ENCODE data around the gene IL1RAP.
"Not testable (repeated sequence)": the region's sequence is repeated elsewhere in the genome, so short reads cannot be mapped to it uniquely, and the experiment has no call there.

IL1RAP gene

GRCh38 chr3:190512666-190513065 is 1.2 kb upstream of the IL1RAP start:
- DNase-seq, result no peak

GRCh38 chr3:190514413-190515153 is 698 bp downstream of the IL1RAP start:
- peak; percentile 34 to 51 for DNase-seq

- no peak for DNase-seq
Measured at GRCh38 chr3:190516416-190516815, 2.5 kb downstream of the IL1RAP start.

GRCh38 chr3:190517687-190518086 is 3.8 kb downstream of the IL1RAP start:
- DNase-seq, result no peak

GRCh38 chr3:190518531-190518930 is 4.6 kb downstream of the IL1RAP start:
- not testable (repeated sequence) for DNase-seq

- no peak for DNase-seq
Measured at GRCh38 chr3:190519886-190520285, 6.0 kb downstream of the IL1RAP start.

- DNase-seq, result no peak
Measured at GRCh38 chr3:190521998-190522397, 8.1 kb downstream of the IL1RAP start.

- no peak for DNase-seq
Measured at GRCh38 chr3:190522621-190523222, 8.8 kb downstream of the IL1RAP start.

GRCh38 chr3:190524942-190525341 is 11.1 kb downstream of the IL1RAP start:
- DNase-seq, result no peak

GRCh38 chr3:190525634-190526033 is 11.7 kb downstream of the IL1RAP start:
- DNase-seq, result no peak

GRCh38 chr3:190526787-190527762 is 13.2 kb downstream of the IL1RAP start:
- DNase-seq, result no peak

GRCh38 chr3:190528706-190529105 is 14.8 kb downstream of the IL1RAP start:
- no peak for DNase-seq

GRCh38 chr3:190531406-190531805 is 17.5 kb downstream of the IL1RAP start:
- no peak for DNase-seq

GRCh38 chr3:190532731-190533203 is 18.9 kb downstream of the IL1RAP start:
- DNase-seq, result no peak

GRCh38 chr3:190533511-190534281 is 19.8 kb downstream of the IL1RAP start:
- no peak for DNase-seq

- DNase-seq, result no peak
Measured at GRCh38 chr3:190534386-190534785, 20.5 kb downstream of the IL1RAP start.

- DNase-seq, result no peak
Measured at GRCh38 chr3:190534986-190535385, 21.1 kb downstream of the IL1RAP start.

- DNase-seq, result no peak
Measured at GRCh38 chr3:190537146-190537545, 23.3 kb downstream of the IL1RAP start.

- DNase-seq, result no peak
Measured at GRCh38 chr3:190538288-190538687, 24.4 kb downstream of the IL1RAP start.

- no peak for DNase-seq
Measured at GRCh38 chr3:190539526-190539925, 25.6 kb downstream of the IL1RAP start.

- no peak for DNase-seq
Measured at GRCh38 chr3:190541008-190541407, 27.1 kb downstream of the IL1RAP start.

GRCh38 chr3:190541560-190541959 is 27.7 kb downstream of the IL1RAP start:
- no peak for DNase-seq

- DNase-seq, result no peak
Measured at GRCh38 chr3:190542846-190543245, 29.0 kb downstream of the IL1RAP start.
